ACC112 (cell line): ENCODE results near the gene MACROH2A1.

Source experiments
- H2AFZ ChIP-seq: fragments of 200-600 bp; sonication (generic); one replicate; pipeline ENCODE4 v1.6.0; 2017; ENCODE audit warnings: antibody characterized with exemption, low read length; ENCODE audit not compliant: unreplicated experiment
- H3K27ac ChIP-seq: fragments of 200-600 bp; sonication (generic); 2 replicates; pipeline ENCODE4 v1.5.1; 2014; ENCODE audit warnings: low read depth, mild to moderate bottlenecking, antibody characterized with exemption, low read length, moderate library complexity
- H3K27me3 ChIP-seq: fragments of 200-600 bp; sonication (generic); 2 replicates; pipeline ENCODE4 v1.6.1; 2014; ENCODE audit warnings: mild to moderate bottlenecking, antibody characterized with exemption, low read length, moderate library complexity, mixed read lengths; ENCODE audit not compliant: insufficient read depth
- H3K36me3 ChIP-seq: fragments of 200-600 bp; sonication (generic); 2 replicates; pipeline ENCODE4 v1.6.1; 2016; ENCODE audit warnings: mild to moderate bottlenecking, antibody characterized with exemption, low read length, moderate library complexity, mixed read lengths; ENCODE audit not compliant: insufficient read depth
- H3K4me1 ChIP-seq: fragments of 200-600 bp; sonication (generic); one replicate; pipeline ENCODE4 v1.6.1; 2016; ENCODE audit warnings: low read length, mixed read lengths; ENCODE audit not compliant: insufficient read depth, unreplicated experiment, control insufficient read depth
- H3K4me3 ChIP-seq: fragments of 200-600 bp; sonication (generic); 2 replicates; pipeline ENCODE4 v1.5.1; 2014; ENCODE audit warnings: mild to moderate bottlenecking, low read depth, low read length
- H3K79me2 ChIP-seq: fragments of 200-600 bp; sonication (generic); one replicate; pipeline ENCODE4 v1.6.0; 2016; ENCODE audit warnings: low read length; ENCODE audit not compliant: control insufficient read depth, unreplicated experiment, insufficient read depth

The MACROH2A1 gene

GRCh38 chr5:135398855-135399793 lies at the start of gene MACROH2A1:
Gene MACROH2A1, minus strand, starts transcription at chr5:135399231. Its CDS starts 10,138 bp downstream, at chr5:135389093.
- H3K4me3 ChIP-seq: peak within 1 kb of the TSS; percentile 95
- H3K27me3 ChIP-seq: no peaks in the 10 kb centered on the region
- H3K36me3 ChIP-seq: no peaks in the 10 kb centered on the region
- peak within 1 kb of the TSS; percentile 70 for H3K27ac ChIP-seq
- peaks cover 48% of the 10 kb centered on the region for H3K79me2 ChIP-seq
- H2AFZ ChIP-seq: peak within 1 kb of the TSS; percentile 82
- peaks cover 33% of the 10 kb centered on the region for H3K4me1 ChIP-seq

GRCh38 chr5:135448071-135448739 lies 49.2 kb upstream of the MACROH2A1 start:
- Histone ChIP-seq H3K4me1 (peaks cover 4% of the 10 kb centered on the region), H3K27ac (no peak overlapping the region), H3K36me3 (no peaks in the 10 kb centered on the region), H3K4me3 (no peak overlapping the region), H3K79me2 (no peaks in the 10 kb centered on the region), H3K27me3 (no peaks in the 10 kb centered on the region), H2AFZ (no peak overlapping the region)

DNA sequence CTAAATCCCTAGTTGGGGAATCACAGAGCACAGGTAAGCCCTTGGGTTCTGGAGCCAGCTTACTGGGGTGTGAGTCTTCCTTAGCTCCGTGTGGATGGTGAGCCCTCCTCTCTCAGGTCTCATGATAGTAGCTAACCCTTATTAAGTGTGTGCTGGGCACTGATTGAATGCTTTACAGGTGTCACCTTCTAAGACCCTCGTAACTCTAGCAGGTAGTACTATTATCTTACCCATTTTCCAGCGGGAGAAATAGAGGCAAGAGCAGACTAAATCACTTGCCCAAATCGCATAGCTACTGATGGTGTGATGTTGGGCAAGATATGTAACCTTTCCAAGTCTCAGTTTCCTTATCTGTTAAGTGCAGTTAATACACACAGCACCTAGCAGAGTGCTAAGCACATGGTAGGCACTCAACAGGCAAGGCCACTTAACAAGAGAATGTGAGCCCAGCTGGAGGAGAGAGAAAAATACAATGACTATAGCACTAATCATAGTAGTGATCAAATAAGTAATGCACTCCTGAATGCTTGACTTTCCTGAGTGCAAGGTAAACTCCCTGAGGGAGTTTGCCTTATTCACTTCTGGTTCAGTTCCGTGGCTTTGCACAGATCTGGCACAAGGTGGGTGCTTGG lies 48.4 kb upstream of the MACROH2A1 start, which contains the start of gene DCANP1:
Gene DCANP1 (minus strand): TSS at position 51 of the 632 bp plus-strand sequence. CDS start 240 bp downstream, outside the sequence.
- no peak within 1 kb of the TSS for H2AFZ ChIP-seq

GRCh38 chr5:135446615-135447014 lies 47.6 kb upstream of the MACROH2A1 start:
- Histone ChIP-seq H3K4me1 (peaks cover 4% of the 10 kb centered on the region), H3K36me3 (no peaks in the 10 kb centered on the region), H2AFZ (no peak overlapping the region), H3K79me2 (no peaks in the 10 kb centered on the region), H3K27me3 (no peaks in the 10 kb centered on the region), H3K4me3 (no peak overlapping the region), H3K27ac (no peak overlapping the region)

More for the DNA sequence above, 48.4 kb upstream of the MACROH2A1 start, which contains the start of gene DCANP1:
- no peaks in the 10 kb centered on the region for H3K79me2 ChIP-seq
- H3K27ac ChIP-seq: no peak within 1 kb of the TSS
- no peak within 1 kb of the TSS for H3K4me3 ChIP-seq
- peaks cover 4% of the 10 kb centered on the region for H3K4me1 ChIP-seq
- H3K27me3 ChIP-seq: no peaks in the 10 kb centered on the region
- no peaks in the 10 kb centered on the region for H3K36me3 ChIP-seq

- Histone ChIP-seq H3K36me3 (no peaks in the 10 kb centered on the region), H2AFZ (no peak overlapping the region), H3K79me2 (no peaks in the 10 kb centered on the region), H3K27ac (no peak overlapping the region), H3K27me3 (no peaks in the 10 kb centered on the region), H3K4me1 (peaks cover 4% of the 10 kb centered on the region), H3K4me3 (no peak overlapping the region)
Observed at GRCh38 chr5:135446206-135446605, 47.2 kb upstream of the MACROH2A1 start.

- H3K4me1 ChIP-seq: peaks cover 4% of the 10 kb centered on the region
- no peak overlapping the region for H3K4me3 ChIP-seq
- no peaks in the 10 kb centered on the region for H3K79me2 ChIP-seq
- no peaks in the 10 kb centered on the region for H3K27me3 ChIP-seq
- H2AFZ ChIP-seq: no peak overlapping the region
- H3K27ac ChIP-seq: no peak overlapping the region
- H3K36me3 ChIP-seq: no peaks in the 10 kb centered on the region
Observed at GRCh38 chr5:135445306-135445985, 46.4 kb upstream of the MACROH2A1 start.

- Histone ChIP-seq H3K4me1 (peaks cover 4% of the 10 kb centered on the region), H3K27ac (no peak overlapping the region), H3K79me2 (no peaks in the 10 kb centered on the region), H3K36me3 (no peaks in the 10 kb centered on the region), H2AFZ (no peak overlapping the region), H3K4me3 (no peak overlapping the region), H3K27me3 (no peaks in the 10 kb centered on the region)
Observed at GRCh38 chr5:135444881-135445280, 45.9 kb upstream of the MACROH2A1 start.

- Histone ChIP-seq H3K27ac (no peak overlapping the region), H3K4me3 (no peak overlapping the region)
Observed at GRCh38 chr5:135444360-135444759, 45.3 kb upstream of the MACROH2A1 start.

DNA sequence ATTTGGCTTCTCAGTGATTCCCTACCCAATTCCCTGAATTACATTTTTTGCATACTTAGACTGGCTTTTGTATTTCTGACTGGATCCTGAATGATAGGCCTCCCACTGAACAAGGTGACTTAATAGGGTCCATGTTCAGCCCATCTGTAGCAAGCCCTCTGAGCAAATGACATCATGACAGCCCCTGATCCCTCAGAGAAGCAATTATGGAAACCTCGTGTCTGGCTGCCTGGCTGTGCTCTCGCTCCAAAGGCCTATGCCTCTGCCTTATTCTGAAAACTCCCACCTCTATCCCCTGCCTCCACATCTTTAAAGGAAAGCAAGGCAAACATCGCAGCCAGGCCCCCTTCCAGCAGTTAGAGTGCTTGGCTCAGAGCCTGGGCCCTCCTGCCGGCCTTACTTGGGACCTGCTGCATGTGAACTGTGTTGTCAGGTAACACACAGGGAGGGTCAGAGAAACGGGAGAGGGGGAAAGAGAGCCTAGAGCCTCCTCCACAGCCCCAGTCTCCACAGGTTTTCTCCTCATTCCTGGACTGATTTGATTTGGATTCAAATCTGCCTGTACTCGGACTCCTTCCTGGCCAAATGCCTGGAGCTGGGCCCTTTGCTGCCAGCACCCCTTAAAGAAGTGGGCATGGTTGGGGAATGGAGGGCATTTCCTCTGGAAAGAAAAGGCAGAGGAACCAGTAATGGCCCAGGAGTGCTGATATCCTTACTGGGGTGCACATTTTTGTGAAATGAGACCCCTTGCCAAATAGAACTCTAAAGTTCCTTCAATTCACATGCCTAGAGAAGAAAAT lies 44.3 kb upstream of the MACROH2A1 start:
- H3K27ac ChIP-seq: no peak overlapping the region
- H2AFZ ChIP-seq: no peak overlapping the region
- H3K79me2 ChIP-seq: no peaks in the 10 kb centered on the region
- H3K4me1 ChIP-seq: peaks cover 8% of the 10 kb centered on the region
- no peaks in the 10 kb centered on the region for H3K36me3 ChIP-seq
- no peaks in the 10 kb centered on the region for H3K27me3 ChIP-seq
- H3K4me3 ChIP-seq: no peak overlapping the region

More at GRCh38 chr5:135444360-135444759, 45.3 kb upstream of the MACROH2A1 start:
- no peaks in the 10 kb centered on the region for H3K36me3 ChIP-seq
- peaks cover 4% of the 10 kb centered on the region for H3K4me1 ChIP-seq
- H2AFZ ChIP-seq: no peak overlapping the region
- H3K79me2 ChIP-seq: no peaks in the 10 kb centered on the region
- H3K27me3 ChIP-seq: no peaks in the 10 kb centered on the region
